Suprapubic skin (tissue), 4 donors: Measurements from ENCODE around the gene CTNNA1. TPM values are rescaled to one million over a fixed set of nuclear protein-coding genes. Genes with fewer than 3 reads are reported as not detected.

Experiments used
- DNase-seq, 2 donors: peaks; one replicate each; pipeline ENCODE4 v3.0.0-alpha.2; 2019; ENCODE audit warnings: low spot score in 2 of 2
- H3K27ac ChIP-seq: fragments of 200-600 bp; sonication (generic); one replicate; pipeline ENCODE4 v1.5.1; 2019
- H3K27me3 ChIP-seq: fragments of 200-600 bp; sonication (generic); one replicate; pipeline ENCODE4 v1.5.1; 2019
- H3K36me3 ChIP-seq: fragments of 200-600 bp; sonication (generic); one replicate; pipeline ENCODE4 v1.5.1; 2019
- H3K4me1 ChIP-seq: fragments of 200-600 bp; sonication (generic); one replicate; pipeline ENCODE4 v1.5.1; 2019
- H3K4me3 ChIP-seq: fragments of 200-600 bp; sonication (generic); one replicate; pipeline ENCODE4 v1.5.1; 2019; ENCODE audit warnings: mild to moderate bottlenecking
- H3K9me3 ChIP-seq: fragments of 200-600 bp; sonication (generic); one replicate; pipeline ENCODE4 v1.5.1; 2019
- EP300 ChIP-seq: sonication (generic); formaldehyde crosslinking; IDR thresholded peaks from one replicate; pipeline ENCODE4 v1.6.1; 2017; ENCODE audit warnings: antibody characterized with exemption
- POLR2A ChIP-seq, 2 donors: fragments of 450-650 bp; IDR thresholded peaks; one replicate each; pipeline ENCODE4 v1.6.1; 2017; ENCODE audit warnings: antibody characterized with exemption in 2 of 2, mild to moderate bottlenecking in 2 of 2, moderate library complexity in 2 of 2
- POLR2AphosphoS5 ChIP-seq, 3 donors: sonication (generic); formaldehyde crosslinking; IDR thresholded peaks; one replicate each; pipeline ENCODE4 v1.6.1; 2017; ENCODE audit warnings: antibody characterized with exemption in 3 of 3
- WGBS: methylation state at CpG from one replicate; pipeline ENCODE4 v1.1.5; 2018; 5-methylcytosine and 5-hydroxymethylcytosine counted together
- total RNA-seq, 4 donors: library from RNA; depleted of rRNA; stranded (reverse); fragments of >200 nt; gene quantifications; one replicate each; pipeline ENCODE4 v1.1.0, GENCODE V29; 2016
- TF ChIP-seq, protein P1 (sequence below), 2 donors: fragments of 200-600 bp in 1 of 2; fragments of 450-650 bp in 1 of 2; sonication (generic) in 1 of 2; IDR thresholded peaks; one replicate each; pipeline ENCODE4 v1.5.1; 2016 to 2019; ENCODE audit warnings: antibody characterized with exemption in 2 of 2, mild to moderate bottlenecking in 1 of 2, moderate library complexity in 1 of 2

CTNNA1 gene
- total RNA-seq, 4 donors from 2014 or later: 260 to 332 (median 279) TPM

DNA sequence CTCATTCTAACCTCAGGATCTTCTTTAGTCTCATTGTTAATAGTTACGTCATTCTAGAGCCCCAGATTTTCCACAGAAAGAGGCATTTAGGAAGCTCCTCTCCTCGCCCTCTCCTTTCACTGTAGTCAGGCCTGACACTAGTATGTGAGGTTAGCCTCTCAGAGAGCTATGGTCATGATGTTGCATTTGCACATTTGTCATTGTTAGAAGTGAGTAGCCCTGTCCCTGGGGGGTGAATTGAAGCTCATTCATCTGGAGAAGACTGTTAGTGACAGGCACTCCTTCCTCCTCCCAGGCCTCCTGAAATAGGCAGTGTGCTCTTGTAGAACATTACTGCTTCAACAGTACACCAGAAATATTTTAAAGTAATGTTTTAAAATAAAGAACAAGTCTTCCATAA lies 148.5 kb downstream of the CTNNA1 start:
- WGBS: 92% methylated on average over 2 of the region's 2 CpGs
- Histone ChIP-seq H3K4me3 (no peak overlapping the region), H3K4me1 (no peaks in the 10 kb centered on the region), H3K36me3 (peaks cover 42% of the 10 kb centered on the region), H3K27me3 (no peaks in the 10 kb centered on the region), H3K27ac (no peak overlapping the region), H3K9me3 (no peaks in the 10 kb centered on the region)
- DNase-seq: no peak
- TF ChIP-seq, protein P1, sequence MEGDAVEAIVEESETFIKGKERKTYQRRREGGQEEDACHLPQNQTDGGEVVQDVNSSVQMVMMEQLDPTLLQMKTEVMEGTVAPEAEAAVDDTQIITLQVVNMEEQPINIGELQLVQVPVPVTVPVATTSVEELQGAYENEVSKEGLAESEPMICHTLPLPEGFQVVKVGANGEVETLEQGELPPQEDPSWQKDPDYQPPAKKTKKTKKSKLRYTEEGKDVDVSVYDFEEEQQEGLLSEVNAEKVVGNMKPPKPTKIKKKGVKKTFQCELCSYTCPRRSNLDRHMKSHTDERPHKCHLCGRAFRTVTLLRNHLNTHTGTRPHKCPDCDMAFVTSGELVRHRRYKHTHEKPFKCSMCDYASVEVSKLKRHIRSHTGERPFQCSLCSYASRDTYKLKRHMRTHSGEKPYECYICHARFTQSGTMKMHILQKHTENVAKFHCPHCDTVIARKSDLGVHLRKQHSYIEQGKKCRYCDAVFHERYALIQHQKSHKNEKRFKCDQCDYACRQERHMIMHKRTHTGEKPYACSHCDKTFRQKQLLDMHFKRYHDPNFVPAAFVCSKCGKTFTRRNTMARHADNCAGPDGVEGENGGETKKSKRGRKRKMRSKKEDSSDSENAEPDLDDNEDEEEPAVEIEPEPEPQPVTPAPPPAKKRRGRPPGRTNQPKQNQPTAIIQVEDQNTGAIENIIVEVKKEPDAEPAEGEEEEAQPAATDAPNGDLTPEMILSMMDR (IDR thresholded peaks at IDR 0.05): no peak
- no peak for TF ChIP-seq POLR2A (IDR thresholded peaks at IDR 0.05)
- TF ChIP-seq POLR2AphosphoS5 (IDR thresholded peaks at IDR 0.05): no peak
- TF ChIP-seq EP300: no peak

DNA sequence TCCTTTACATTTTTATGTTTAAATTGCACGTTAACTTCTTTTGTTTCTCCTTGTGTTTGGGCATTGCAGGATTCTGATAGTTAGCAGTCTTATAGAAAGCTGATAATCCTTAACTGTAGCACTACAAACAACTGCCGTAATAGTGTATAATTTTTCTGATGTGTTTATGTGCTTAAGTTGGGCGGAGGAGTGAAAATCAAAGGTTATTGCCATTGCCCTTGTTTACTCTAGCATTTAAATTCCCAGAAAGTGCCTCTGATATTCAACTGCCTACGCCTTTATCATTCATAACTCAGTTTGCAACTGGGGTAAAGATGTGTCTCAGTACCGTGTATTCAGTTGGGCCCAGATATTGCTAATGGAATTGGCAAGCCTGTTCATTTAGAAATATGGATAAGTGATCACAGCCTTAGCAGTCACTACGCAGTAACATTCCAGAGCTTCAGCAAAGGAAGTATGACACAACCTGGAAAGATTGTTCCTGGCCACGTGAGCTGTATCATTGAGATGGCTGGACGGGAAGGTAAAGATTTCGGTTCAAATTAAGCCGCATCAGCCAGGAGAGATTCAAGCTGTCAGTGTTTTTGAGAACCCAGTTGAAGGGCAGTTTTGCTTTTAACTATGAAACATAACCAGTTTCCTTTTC lies 150.0 kb downstream of the CTNNA1 start:
- Histone ChIP-seq H3K4me3 (no peak overlapping the region), H3K27ac (no peak overlapping the region), H3K9me3 (no peaks in the 10 kb centered on the region), H3K36me3 (peaks cover 40% of the 10 kb centered on the region), H3K4me1 (no peaks in the 10 kb centered on the region), H3K27me3 (no peaks in the 10 kb centered on the region)
- DNase-seq: no peak
- WGBS: 89% methylated on average over 10 of the region's 10 CpGs
- TF ChIP-seq, protein P1 (IDR thresholded peaks at IDR 0.05): no peak
- TF ChIP-seq POLR2A (IDR thresholded peaks at IDR 0.05) (no peak), POLR2AphosphoS5 (IDR thresholded peaks at IDR 0.05) (no peak), EP300 (no peak)

DNA sequence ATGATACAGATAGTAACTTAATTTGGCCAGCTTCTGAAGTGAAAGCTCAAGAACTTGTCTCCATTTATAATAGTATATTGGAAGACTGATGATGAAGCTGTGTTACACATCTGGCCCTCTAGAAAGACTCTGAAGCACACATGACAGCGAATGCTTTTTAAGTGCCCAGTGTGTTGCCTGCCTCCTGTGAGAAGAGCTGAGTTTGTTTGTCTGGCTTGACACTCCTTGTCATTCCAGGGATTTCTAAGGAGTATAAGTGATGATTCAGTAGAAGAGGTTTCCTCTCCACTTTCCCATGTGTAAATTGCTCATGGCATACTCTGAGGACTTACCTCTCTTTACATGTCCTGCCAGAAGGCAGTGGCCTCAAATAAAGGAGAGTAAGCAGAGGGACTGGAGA lies 152.3 kb downstream of the CTNNA1 start:
- Histone ChIP-seq H3K4me1 (no peaks in the 10 kb centered on the region), H3K9me3 (no peaks in the 10 kb centered on the region), H3K27ac (no peak overlapping the region), H3K27me3 (no peaks in the 10 kb centered on the region), H3K36me3 (peaks cover 48% of the 10 kb centered on the region), H3K4me3 (no peak overlapping the region)
- no peak for DNase-seq
- 93% methylated on average over 1 of the region's 1 CpG for WGBS
- TF ChIP-seq POLR2AphosphoS5 (IDR thresholded peaks at IDR 0.05) (no peak), EP300 (no peak)

DNA sequence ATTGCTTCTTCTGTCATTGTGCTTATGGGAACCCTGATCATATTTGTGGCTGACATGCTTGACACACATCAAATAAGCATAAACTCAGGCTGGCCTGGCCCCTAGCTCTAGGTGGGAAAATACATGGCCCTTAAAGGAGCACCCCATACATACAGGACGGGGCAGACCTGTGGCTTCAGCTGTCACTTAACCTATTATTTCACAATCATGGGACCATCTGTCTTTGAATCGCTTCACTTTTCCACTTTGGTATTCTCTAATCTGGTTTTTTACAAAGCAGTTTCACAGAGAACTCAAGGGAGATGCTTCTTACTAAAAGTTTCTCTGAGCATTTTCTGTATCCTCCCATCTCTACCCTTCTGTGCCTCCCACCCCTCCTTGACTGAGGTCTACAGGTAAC lies 156.5 kb downstream of the CTNNA1 start:
- no peak for DNase-seq
- TF ChIP-seq, protein P1 (IDR thresholded peaks at IDR 0.05): no peak
- TF ChIP-seq POLR2A (IDR thresholded peaks at IDR 0.05): no peak
- no peak for TF ChIP-seq EP300
- no peak for TF ChIP-seq POLR2AphosphoS5 (IDR thresholded peaks at IDR 0.05)
- H3K27ac ChIP-seq: no peak overlapping the region
- no peaks in the 10 kb centered on the region for H3K9me3 ChIP-seq
- no peaks in the 10 kb centered on the region for H3K27me3 ChIP-seq
- no peaks in the 10 kb centered on the region for H3K4me1 ChIP-seq
- 98% methylated on average over 2 of the region's 2 CpGs for WGBS
- no peak overlapping the region for H3K4me3 ChIP-seq
- H3K36me3 ChIP-seq: peaks cover 31% of the 10 kb centered on the region

DNA sequence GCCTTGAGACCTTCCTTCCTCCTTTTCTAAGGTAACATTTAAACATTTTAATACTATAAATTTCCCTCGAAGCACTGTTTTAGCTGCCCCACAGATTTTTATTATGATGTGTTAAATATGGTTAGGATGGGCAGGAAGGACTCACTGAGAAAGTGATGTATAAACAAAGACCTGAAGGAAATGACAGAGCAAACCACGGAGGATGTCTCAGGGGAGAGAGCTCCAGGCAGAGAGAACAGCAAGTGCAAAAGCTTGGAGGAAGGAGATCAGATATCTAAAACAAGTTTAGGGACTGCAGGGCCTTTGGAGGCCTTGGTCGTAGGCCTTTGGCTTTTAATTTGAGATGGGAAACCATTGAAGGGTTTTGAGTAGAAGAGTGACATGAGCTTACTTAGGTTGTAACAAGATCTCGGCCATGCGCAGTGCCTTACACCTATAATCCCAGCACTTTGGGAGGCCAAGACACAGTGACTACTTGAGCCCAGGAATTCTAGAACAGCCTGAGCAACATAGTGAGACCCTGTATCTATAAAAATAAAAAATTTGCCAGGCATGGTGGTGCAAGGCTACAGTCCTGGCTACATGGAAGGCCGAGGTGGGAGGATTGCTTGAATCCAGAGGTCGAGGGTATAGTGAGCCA lies 157.4 kb downstream of the CTNNA1 start:
- H3K36me3 ChIP-seq: peaks cover 25% of the 10 kb centered on the region
- 92% methylated on average over 7 of the region's 7 CpGs for WGBS
- no peak overlapping the region for H3K4me3 ChIP-seq

More for the DNA sequence above, 157.4 kb downstream of the CTNNA1 start:
- H3K27ac ChIP-seq: no peak overlapping the region
- no peak for DNase-seq
- H3K4me1 ChIP-seq: no peaks in the 10 kb centered on the region
- TF ChIP-seq EP300: no peak
- TF ChIP-seq, protein P1 (IDR thresholded peaks at IDR 0.05): no peak
- no peak for TF ChIP-seq POLR2A (IDR thresholded peaks at IDR 0.05)
- no peak for TF ChIP-seq POLR2AphosphoS5 (IDR thresholded peaks at IDR 0.05)
- H3K27me3 ChIP-seq: no peaks in the 10 kb centered on the region
- H3K9me3 ChIP-seq: no peaks in the 10 kb centered on the region
